GM21447 (cell line): ENCODE results near the gene LRMDA.
"Not testable (repeated sequence)": the region's sequence is repeated elsewhere in the genome, so short reads cannot be mapped to it uniquely, and the experiment has no call there.

ENCODE experiments used
- ATAC-seq: cut with Tn5 transposase; IDR thresholded peaks from one replicate; pipeline ENCODE4 v1.9.1; 2021; ENCODE audit not compliant: unreplicated experiment

The LRMDA gene

GRCh38 chr10:76584466-76584865 is 1153.0 kb downstream of the LRMDA start:
- ATAC-seq: not testable (repeated sequence)
